Neural cell (in vitro differentiated cells): ENCODE results near the gene NCK2.

Source experiments
- EZH2 ChIP-seq: fragments of 200-600, 300-800 bp; shearing (Covaris generic), sonication (generic); IDR thresholded peaks from 2 replicates; pipeline ENCODE4 v1.6.1; 2014; ENCODE audit warnings: antibody characterized with exemption, low read length, borderline replicate concordance, mild to moderate bottlenecking; ENCODE audit not compliant: insufficient read depth, poor library complexity, severe bottlenecking
- POLR2AphosphoS5 ChIP-seq: IDR thresholded peaks from 2 replicates; pipeline ENCODE4 v1.6.1; 2012
- RAD21 ChIP-seq: fragments of 450-650 bp; conservative IDR thresholded peaks from 2 replicates; pipeline ENCODE4 v1.6.1; 2014; ENCODE audit warnings: antibody characterized with exemption, mild to moderate bottlenecking, moderate library complexity
- REST ChIP-seq: IDR thresholded peaks from 2 replicates; pipeline ENCODE4 v1.6.1; 2012; ENCODE audit warnings: borderline replicate concordance
- TF ChIP-seq, protein P1 (sequence below): fragments of 450-650 bp; IDR thresholded peaks from 2 replicates; pipeline ENCODE4 v1.5.1; 2014; ENCODE audit warnings: antibody characterized with exemption, mild to moderate bottlenecking, moderate library complexity; ENCODE audit not compliant: poor library complexity, severe bottlenecking

DNA sequence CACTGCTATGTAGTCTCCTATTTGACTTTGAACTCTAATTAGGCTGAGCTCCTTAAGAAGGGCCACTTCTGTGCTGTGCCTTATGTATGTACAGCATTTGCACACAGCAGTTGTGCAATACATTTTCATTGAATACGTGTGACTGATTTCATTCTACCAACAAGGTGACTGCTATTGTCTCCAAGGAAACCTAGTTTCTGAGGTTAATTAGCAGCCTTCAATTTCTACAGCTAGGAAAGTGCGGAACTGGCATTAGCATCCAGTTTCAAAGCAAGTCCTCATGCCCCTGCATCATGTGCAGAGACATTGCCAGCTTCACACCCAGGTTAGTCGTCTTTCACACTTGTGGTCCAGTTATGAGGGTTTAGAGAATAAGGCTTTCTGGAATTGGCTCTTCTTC is 58.6 kb downstream of the NCK2 start:
- TF ChIP-seq REST (no peak), POLR2AphosphoS5 (no peak), EZH2 (no peak), RAD21 (no peak)
- TF ChIP-seq, protein P1, sequence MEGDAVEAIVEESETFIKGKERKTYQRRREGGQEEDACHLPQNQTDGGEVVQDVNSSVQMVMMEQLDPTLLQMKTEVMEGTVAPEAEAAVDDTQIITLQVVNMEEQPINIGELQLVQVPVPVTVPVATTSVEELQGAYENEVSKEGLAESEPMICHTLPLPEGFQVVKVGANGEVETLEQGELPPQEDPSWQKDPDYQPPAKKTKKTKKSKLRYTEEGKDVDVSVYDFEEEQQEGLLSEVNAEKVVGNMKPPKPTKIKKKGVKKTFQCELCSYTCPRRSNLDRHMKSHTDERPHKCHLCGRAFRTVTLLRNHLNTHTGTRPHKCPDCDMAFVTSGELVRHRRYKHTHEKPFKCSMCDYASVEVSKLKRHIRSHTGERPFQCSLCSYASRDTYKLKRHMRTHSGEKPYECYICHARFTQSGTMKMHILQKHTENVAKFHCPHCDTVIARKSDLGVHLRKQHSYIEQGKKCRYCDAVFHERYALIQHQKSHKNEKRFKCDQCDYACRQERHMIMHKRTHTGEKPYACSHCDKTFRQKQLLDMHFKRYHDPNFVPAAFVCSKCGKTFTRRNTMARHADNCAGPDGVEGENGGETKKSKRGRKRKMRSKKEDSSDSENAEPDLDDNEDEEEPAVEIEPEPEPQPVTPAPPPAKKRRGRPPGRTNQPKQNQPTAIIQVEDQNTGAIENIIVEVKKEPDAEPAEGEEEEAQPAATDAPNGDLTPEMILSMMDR: no peak
